GM23338 (cell line): ENCODE data around the gene GNG7.

Experiments
- EZH2phosphoT487 ChIP-seq: fragments of 200-600 bp; sonication (generic); IDR thresholded peaks from one replicate; pipeline ENCODE4 v1.8.1; 2018; ENCODE audit warnings: antibody characterized with exemption; ENCODE audit not compliant: unreplicated experiment
- TF ChIP-seq, protein P1 (sequence below): IDR thresholded peaks from 2 replicates; pipeline ENCODE4 v1.6.1; 2016; ENCODE audit warnings: antibody characterized with exemption
- TF ChIP-seq, protein P2 (sequence below), 2 experiments: fragments of 200-600 bp in 1 of 2; sonication (generic) in 1 of 2; conservative IDR thresholded peaks; 2 replicates each; pipeline versions ENCODE4 v1.5.1 to v1.6.1; 2016 to 2017; ENCODE audit warnings: antibody characterized with exemption in 2 of 2, low read depth in 2 of 2, mild to moderate bottlenecking in 2 of 2, moderate library complexity in 1 of 2

DNA sequence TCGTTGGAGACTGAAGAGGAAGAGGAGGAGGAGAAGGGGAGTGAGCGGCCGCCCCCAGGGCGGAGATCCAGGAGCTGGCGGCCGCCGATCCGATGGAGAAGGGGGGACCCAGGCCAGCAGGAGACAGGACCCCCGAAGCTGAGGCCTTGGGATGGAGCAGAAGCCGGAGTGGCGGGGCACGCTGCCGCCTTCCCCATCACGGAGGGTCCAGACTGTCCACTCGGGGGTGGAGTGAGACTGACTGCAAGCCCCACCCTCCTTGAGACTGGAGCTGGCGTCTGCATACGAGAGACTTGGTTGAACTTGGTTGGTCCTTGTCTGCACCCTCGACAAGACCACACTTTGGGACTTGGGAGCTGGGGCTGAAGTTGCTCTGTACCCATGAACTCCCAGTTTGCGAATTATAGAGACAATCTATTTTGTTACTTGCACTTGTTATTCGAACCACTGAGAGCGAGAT, 224.7 kb downstream of the GNG7 start:
- TF ChIP-seq, protein P1, sequence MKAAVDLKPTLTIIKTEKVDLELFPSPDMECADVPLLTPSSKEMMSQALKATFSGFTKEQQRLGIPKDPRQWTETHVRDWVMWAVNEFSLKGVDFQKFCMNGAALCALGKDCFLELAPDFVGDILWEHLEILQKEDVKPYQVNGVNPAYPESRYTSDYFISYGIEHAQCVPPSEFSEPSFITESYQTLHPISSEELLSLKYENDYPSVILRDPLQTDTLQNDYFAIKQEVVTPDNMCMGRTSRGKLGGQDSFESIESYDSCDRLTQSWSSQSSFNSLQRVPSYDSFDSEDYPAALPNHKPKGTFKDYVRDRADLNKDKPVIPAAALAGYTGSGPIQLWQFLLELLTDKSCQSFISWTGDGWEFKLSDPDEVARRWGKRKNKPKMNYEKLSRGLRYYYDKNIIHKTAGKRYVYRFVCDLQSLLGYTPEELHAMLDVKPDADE, result no peak
- TF ChIP-seq, protein P2, sequence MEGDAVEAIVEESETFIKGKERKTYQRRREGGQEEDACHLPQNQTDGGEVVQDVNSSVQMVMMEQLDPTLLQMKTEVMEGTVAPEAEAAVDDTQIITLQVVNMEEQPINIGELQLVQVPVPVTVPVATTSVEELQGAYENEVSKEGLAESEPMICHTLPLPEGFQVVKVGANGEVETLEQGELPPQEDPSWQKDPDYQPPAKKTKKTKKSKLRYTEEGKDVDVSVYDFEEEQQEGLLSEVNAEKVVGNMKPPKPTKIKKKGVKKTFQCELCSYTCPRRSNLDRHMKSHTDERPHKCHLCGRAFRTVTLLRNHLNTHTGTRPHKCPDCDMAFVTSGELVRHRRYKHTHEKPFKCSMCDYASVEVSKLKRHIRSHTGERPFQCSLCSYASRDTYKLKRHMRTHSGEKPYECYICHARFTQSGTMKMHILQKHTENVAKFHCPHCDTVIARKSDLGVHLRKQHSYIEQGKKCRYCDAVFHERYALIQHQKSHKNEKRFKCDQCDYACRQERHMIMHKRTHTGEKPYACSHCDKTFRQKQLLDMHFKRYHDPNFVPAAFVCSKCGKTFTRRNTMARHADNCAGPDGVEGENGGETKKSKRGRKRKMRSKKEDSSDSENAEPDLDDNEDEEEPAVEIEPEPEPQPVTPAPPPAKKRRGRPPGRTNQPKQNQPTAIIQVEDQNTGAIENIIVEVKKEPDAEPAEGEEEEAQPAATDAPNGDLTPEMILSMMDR (conservative IDR thresholded peaks at IDR 0.05; ENCODE audit: low read depth in 2 of 2), result no peak
- no peak for TF ChIP-seq EZH2phosphoT487
